AG09309 (cell line): ENCODE data around the gene CPSF7.
"Not testable (repeated sequence)": the region's sequence is repeated elsewhere in the genome, so short reads cannot be mapped to it uniquely, and the experiment has no call there.

Source experiments
- DNase-seq: peaks from one replicate; pipeline ENCODE4 v3.0.0-alpha.2; 2010; ENCODE audit warnings: low read depth
- H3K4me3 ChIP-seq: 2 replicates; pipeline ENCODE4 v1.5.1; 2011; ENCODE audit warnings: mild to moderate bottlenecking, low read depth, low read length, moderate library complexity; ENCODE audit not compliant: control insufficient read depth
- TF ChIP-seq, protein P1 (sequence below): IDR thresholded peaks from 2 replicates; pipeline ENCODE4 v1.5.1; 2011; ENCODE audit warnings: mild to moderate bottlenecking, low read depth, low read length, inconsistent platforms; ENCODE audit not compliant: insufficient read depth, control insufficient read depth; ENCODE audit errors: missing control alignments

CPSF7 gene

GRCh38 chr11:61445516-61445915 is 15.7 kb upstream of the CPSF7 start:
- no peak overlapping the region for H3K4me3 ChIP-seq
- no peak for DNase-seq
- TF ChIP-seq, protein P1, sequence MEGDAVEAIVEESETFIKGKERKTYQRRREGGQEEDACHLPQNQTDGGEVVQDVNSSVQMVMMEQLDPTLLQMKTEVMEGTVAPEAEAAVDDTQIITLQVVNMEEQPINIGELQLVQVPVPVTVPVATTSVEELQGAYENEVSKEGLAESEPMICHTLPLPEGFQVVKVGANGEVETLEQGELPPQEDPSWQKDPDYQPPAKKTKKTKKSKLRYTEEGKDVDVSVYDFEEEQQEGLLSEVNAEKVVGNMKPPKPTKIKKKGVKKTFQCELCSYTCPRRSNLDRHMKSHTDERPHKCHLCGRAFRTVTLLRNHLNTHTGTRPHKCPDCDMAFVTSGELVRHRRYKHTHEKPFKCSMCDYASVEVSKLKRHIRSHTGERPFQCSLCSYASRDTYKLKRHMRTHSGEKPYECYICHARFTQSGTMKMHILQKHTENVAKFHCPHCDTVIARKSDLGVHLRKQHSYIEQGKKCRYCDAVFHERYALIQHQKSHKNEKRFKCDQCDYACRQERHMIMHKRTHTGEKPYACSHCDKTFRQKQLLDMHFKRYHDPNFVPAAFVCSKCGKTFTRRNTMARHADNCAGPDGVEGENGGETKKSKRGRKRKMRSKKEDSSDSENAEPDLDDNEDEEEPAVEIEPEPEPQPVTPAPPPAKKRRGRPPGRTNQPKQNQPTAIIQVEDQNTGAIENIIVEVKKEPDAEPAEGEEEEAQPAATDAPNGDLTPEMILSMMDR: no peak

DNA sequence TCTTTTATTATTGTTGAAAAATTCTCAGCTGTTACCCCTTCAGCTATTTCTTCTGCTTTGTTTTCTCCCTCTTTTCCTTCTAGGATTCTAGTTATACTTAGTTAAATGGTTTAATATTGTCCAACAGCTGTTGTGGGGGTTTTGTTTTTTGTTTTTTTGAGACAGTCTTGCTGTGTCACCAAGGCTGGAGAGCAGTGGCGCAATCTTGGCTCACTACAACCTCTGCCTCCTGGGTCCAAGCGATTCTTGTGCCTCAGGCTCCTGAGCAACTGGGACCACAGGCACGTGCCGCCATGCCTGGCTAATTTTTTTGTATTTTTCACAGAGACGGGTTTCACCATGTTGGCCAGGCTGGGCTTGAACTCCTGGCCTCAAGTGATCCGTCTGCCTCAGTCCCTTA is 12.8 kb upstream of the CPSF7 start:
- DNase-seq: no peak
- TF ChIP-seq, protein P1: no peak
- H3K4me3 ChIP-seq: no peak overlapping the region

DNA sequence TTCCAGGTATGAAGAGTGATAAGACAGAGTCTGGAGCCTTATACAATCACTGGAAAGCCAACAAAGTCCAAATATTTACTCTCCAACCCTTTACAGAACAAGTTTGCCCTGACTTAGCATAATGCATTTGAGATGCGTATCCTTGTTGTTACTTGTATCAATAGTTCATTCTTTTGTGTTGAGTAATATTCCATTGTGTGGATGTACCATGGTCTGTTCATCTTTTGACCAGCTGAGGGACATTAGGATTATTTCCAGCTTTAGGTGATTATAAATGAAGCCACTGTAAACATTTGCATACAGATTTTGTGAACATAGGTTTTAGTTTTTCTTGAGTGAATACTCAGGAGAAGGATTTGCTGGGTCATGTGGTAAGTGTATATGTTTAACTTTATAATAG is 9.8 kb upstream of the CPSF7 start:
- DNase-seq: no peak
- no peak overlapping the region for H3K4me3 ChIP-seq
- TF ChIP-seq, protein P1: no peak

DNA sequence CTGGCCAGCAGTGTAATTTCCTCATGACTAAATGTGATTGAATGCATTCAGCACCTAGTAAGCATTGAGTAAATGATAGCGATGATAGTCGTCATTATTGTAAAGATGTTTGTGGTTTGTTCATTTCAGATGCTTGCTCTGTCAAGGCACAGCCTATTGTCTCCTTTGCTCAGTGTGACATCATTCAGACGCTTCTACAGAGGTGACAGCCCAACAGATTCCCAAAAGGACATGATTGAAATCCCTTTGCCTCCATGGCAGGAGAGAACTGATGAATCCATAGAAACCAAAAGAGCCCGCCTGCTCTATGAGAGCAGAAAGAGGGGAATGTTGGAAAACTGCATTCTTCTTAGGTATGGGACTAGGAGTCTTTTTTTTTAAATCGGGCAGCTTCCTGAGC is 7.7 kb upstream of the CPSF7 start:
- TF ChIP-seq, protein P1: no peak
- DNase-seq: no peak
- no peak overlapping the region for H3K4me3 ChIP-seq

GRCh38 chr11:61430839-61431238 is 1.1 kb upstream of the CPSF7 start:
- not testable (repeated sequence) for DNase-seq
- peak overlapping the region; percentile 58 for H3K4me3 ChIP-seq

DNA sequence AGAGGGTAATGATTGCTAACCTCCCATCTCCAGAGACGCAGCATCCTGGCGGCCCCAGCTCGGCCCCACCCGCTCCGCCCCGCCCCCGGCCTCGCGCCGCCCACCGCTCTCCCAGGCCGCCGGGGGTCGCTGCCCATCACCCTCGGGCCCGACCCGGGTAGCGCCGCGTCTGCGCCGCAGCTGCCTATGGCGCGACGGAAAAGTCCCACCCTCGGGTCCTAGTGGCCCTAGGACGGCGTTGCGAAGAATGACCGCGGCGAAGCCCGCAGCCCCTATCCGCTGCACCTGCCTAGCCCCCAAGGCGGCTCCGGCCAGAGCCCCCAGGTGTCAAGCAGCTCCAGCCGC is 457 bp downstream of the CPSF7 start:
- DNase-seq: no peak
- TF ChIP-seq, protein P1: no peak
- H3K4me3 ChIP-seq: peak overlapping the region; percentile 58

- DNase-seq: no peak
- TF ChIP-seq, protein P1: no peak
- no peak overlapping the region for H3K4me3 ChIP-seq
These were observed 4.2 kb downstream of the CPSF7 start for GRCh38 chr11:61425367-61426131.
